ENCODE data around the gene GNPDA1. TPM values are rescaled to one million over a fixed set of nuclear protein-coding genes. Genes with fewer than 3 reads are reported as not detected.

The GNPDA1 gene
- total and polyA plus RNA-seq, 10 of the 15 experiments (the other 5 are each of a cell fraction or from before 2014, with no cell fraction given) = 1.0 to 11.9 (median 3.9) TPM

DNA sequence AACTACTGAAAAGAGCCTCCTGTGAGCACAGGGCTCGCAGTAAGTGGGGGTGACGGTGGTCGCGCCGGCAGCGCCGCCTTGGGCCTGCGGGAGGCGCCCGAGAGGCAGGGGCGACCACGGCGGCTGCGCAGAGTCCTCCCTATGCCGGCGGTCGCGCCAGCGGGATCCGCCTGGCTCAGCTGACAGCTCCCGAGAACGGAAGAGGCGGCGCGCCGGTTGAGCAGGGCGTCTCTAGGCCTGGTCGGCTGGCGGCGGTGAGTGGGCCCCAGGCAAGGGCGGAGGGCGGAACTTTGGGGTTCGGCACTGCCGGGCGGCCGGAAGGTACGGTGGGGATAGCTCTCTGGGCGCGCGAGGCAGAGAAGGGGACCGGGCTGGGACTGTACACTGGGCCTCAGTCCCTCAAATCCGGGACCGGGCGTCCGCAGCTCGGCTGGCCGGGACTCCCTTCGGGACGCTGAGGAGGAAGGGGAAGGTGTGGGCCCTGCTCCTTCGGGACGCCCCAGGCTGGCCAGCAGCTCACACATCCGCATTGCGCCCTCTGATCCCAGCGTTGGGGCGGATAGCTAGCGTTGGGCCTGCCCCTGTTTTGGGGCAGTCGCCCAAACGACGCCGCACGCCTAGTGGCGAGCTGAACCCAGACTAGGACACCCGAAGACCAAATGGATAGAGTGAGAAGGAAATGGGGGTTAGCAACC is 43.8 kb downstream of the GNPDA1 start, which contains the start of gene RNF14 (continued):
- TF ChIP-seq NKRF (conservative IDR thresholded peaks at IDR 0.05) (peak; percentile 62), NFYB (IDR thresholded peaks at IDR 0.05; ENCODE audit: insufficient read depth, low read depth, low read length) (no peak), CHD2 (IDR thresholded peaks at IDR 0.05; ENCODE audit: borderline replicate concordance, low read depth, low read length) (0 out of 2 replicates have a peak, but pooled peaks have one; percentile 19), PBX3 (IDR thresholded peaks at IDR 0.05; ENCODE audit: insufficient replicate concordance, low read depth, low read length) (peak; percentile 35), NR2F1 (conservative IDR thresholded peaks at IDR 0.05) (peak; percentile 65), MTA2 (IDR thresholded peaks at IDR 0.05; ENCODE audit: low read depth) (0 out of 2 replicates have a peak, but pooled peaks have one; percentile 37), YBX1 (IDR thresholded peaks at IDR 0.05) (no peak), SMAD1 (IDR thresholded peaks at IDR 0.05; ENCODE audit: low read depth, partially characterized antibody) (peak; percentile 15), EP300 (IDR thresholded peaks at IDR 0.05; ENCODE audit: borderline replicate concordance in 1 of 2, control insufficient read depth in 1 of 2, low read depth in 2 of 2, low read length in 2 of 2) (no peak), ZNF207 (IDR thresholded peaks at IDR 0.05; ENCODE audit: borderline replicate concordance) (0 out of 2 replicates have a peak, but pooled peaks have one; percentile 38), BHLHE40 (IDR thresholded peaks at IDR 0.05; ENCODE audit: borderline replicate concordance in 1 of 2, low read depth in 2 of 2, low read length in 1 of 2) (peak; percentile 52 to 78; a peak in 3 of 4 replicates), BCL3 (IDR thresholded peaks at IDR 0.05; ENCODE audit: borderline replicate concordance, insufficient read depth, low read depth, low read length, poor library complexity, severe bottlenecking) (no peak), RAD51 (IDR thresholded peaks at IDR 0.05) (no peak), HDGF (IDR thresholded peaks at IDR 0.05) (peak; percentile 91; the same call in 1 of the 2 replicates), IRF5 (IDR thresholded peaks at IDR 0.05; ENCODE audit: borderline replicate concordance) (no peak), IKZF1 (conservative IDR thresholded peaks at IDR 0.05) (peak; percentile 88), EED (IDR thresholded peaks at IDR 0.05; ENCODE audit: low read depth) (peak; percentile 40), MEF2A (IDR thresholded peaks at IDR 0.05; ENCODE audit: insufficient read depth, low read depth, low read length) (0 out of 2 replicates have a peak, but pooled peaks have one; percentile 21), IKZF2 (IDR thresholded peaks at IDR 0.05) (peak; percentile 20 to 45; a peak in 2 of 4 replicates), CHD1 (IDR thresholded peaks at IDR 0.05; ENCODE audit: low read depth, low read length) (no peak), POU2F2 (IDR thresholded peaks at IDR 0.05; ENCODE audit: borderline replicate concordance, low read depth, low read length) (no peak)
- TF ChIP-seq, protein P1, sequence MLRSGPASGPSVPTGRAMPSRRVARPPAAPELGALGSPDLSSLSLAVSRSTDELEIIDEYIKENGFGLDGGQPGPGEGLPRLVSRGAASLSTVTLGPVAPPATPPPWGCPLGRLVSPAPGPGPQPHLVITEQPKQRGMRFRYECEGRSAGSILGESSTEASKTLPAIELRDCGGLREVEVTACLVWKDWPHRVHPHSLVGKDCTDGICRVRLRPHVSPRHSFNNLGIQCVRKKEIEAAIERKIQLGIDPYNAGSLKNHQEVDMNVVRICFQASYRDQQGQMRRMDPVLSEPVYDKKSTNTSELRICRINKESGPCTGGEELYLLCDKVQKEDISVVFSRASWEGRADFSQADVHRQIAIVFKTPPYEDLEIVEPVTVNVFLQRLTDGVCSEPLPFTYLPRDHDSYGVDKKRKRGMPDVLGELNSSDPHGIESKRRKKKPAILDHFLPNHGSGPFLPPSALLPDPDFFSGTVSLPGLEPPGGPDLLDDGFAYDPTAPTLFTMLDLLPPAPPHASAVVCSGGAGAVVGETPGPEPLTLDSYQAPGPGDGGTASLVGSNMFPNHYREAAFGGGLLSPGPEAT (IDR thresholded peaks at IDR 0.05; ENCODE audit: low read depth) = peak; percentile 76

All from GM12878 (cell line).